Uterus (tissue), 4 donors: ENCODE data around the gene MAVS. TPM values are rescaled to one million over a fixed set of nuclear protein-coding genes. Genes with fewer than 3 reads are reported as not detected.
"Not testable (repeated sequence)": the region's sequence is repeated elsewhere in the genome, so short reads cannot be mapped to it uniquely, and the experiment has no call there.

ENCODE experiments used
- DNase-seq, 2 donors: peaks; one replicate each; pipeline ENCODE4 v3.0.0-alpha.2; 2019 to 2020
- H3K27ac ChIP-seq, 2 donors: fragments of 200-600 bp; sonication (generic); 1 replicate in 1 of 2; 2 replicates in 1 of 2; pipeline ENCODE4 v1.5.1; 2016 to 2018
- H3K27me3 ChIP-seq, 2 donors: fragments of 200-600 bp; sonication (generic); one replicate each; pipeline ENCODE4 v1.5.1; 2018 to 2019; ENCODE audit warnings: control low read depth in 1 of 2
- H3K36me3 ChIP-seq, 2 donors: fragments of 200-600 bp; sonication (generic); one replicate each; pipeline ENCODE4 v1.5.1; 2019; ENCODE audit warnings: control low read depth in 1 of 2
- H3K4me1 ChIP-seq, 2 donors: fragments of 200-600 bp; sonication (generic); one replicate each; pipeline ENCODE4 v1.5.1; 2018 to 2019; ENCODE audit warnings: control low read depth in 1 of 2
- H3K4me3 ChIP-seq, 2 donors: fragments of 200-600 bp; sonication (generic); 1 replicate in 1 of 2; 2 replicates in 1 of 2; pipeline ENCODE4 v1.5.1; 2018 to 2019; ENCODE audit warnings: mild to moderate bottlenecking in 1 of 2
- H3K9me3 ChIP-seq, 2 donors: fragments of 200-600 bp; sonication (generic); one replicate each; pipeline ENCODE4 v1.5.1; 2019; ENCODE audit warnings: control low read depth in 1 of 2
- POLR2A ChIP-seq, 2 donors: fragments of 450-650 bp; IDR thresholded peaks; one replicate each; pipeline ENCODE4 v1.6.1; 2016; ENCODE audit warnings: antibody characterized with exemption in 2 of 2, mild to moderate bottlenecking in 1 of 2, moderate library complexity in 1 of 2
- intact Hi-C: fragments of 100-400 bp; cut with DNase I; formaldehyde crosslinking; loops from one replicate; pipeline ENCODE4 v1.15.1; 2023; ENCODE audit warnings: low total_unique reads
- total RNA-seq, 4 donors: library from RNA; depleted of rRNA in 3 of 4; stranded (reverse); fragments of >200 nt in 3 of 4; gene quantifications; one replicate each; pipeline versions ENCODE4 v1.1.0 to v1.2.4, GENCODE V29; 2014 to 2023
- TF ChIP-seq, protein P1 (sequence below), 4 experiments: fragments of 200-600 bp in 2 of 4; fragments of 450-650 bp in 2 of 4; sonication (generic) in 2 of 4; IDR thresholded peaks; one replicate each; pipeline ENCODE4 v1.5.1; 2016 to 2019; ENCODE audit warnings: antibody characterized with exemption in 4 of 4, mild to moderate bottlenecking in 2 of 4, moderate library complexity in 1 of 4
- donor health status: DM: yes; HTN: yes; CAD: no.

MAVS gene
- total RNA-seq, 4 donors from 2014 or later = 7.4 to 43.2 (median 13.7) TPM

GRCh38 chr20:3823881-3824280 is 22.8 kb upstream of the MAVS start:
- Histone ChIP-seq H3K36me3 (no peaks in the 10 kb centered on the region), H3K27ac (no peak overlapping the region), H3K9me3 (no peaks in the 10 kb centered on the region), H3K27me3 (no peaks in the 10 kb centered on the region), H3K4me3 (no peak overlapping the region), H3K4me1 (peaks cover 0 to 4% of the 10 kb centered on the region in 2 donors)
- TF ChIP-seq POLR2A (IDR thresholded peaks at IDR 0.05) = no peak
- TF ChIP-seq, protein P1, sequence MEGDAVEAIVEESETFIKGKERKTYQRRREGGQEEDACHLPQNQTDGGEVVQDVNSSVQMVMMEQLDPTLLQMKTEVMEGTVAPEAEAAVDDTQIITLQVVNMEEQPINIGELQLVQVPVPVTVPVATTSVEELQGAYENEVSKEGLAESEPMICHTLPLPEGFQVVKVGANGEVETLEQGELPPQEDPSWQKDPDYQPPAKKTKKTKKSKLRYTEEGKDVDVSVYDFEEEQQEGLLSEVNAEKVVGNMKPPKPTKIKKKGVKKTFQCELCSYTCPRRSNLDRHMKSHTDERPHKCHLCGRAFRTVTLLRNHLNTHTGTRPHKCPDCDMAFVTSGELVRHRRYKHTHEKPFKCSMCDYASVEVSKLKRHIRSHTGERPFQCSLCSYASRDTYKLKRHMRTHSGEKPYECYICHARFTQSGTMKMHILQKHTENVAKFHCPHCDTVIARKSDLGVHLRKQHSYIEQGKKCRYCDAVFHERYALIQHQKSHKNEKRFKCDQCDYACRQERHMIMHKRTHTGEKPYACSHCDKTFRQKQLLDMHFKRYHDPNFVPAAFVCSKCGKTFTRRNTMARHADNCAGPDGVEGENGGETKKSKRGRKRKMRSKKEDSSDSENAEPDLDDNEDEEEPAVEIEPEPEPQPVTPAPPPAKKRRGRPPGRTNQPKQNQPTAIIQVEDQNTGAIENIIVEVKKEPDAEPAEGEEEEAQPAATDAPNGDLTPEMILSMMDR (IDR thresholded peaks at IDR 0.05) = no peak
- no peak for DNase-seq
- intact Hi-C loops = loop anchor here (5.0 kb wide), 1 partner anchor 37 kb away; the partner anchor contains the start of gene CENPB

- peaks cover 0 to 4% of the 10 kb centered on the region in 2 donors for H3K4me1 ChIP-seq
- H3K36me3 ChIP-seq = no peaks in the 10 kb centered on the region
- no peak overlapping the region for H3K27ac ChIP-seq
- no peaks in the 10 kb centered on the region for H3K27me3 ChIP-seq
- no peaks in the 10 kb centered on the region for H3K9me3 ChIP-seq
- H3K4me3 ChIP-seq = no peak overlapping the region
- no peak for TF ChIP-seq POLR2A (IDR thresholded peaks at IDR 0.05)
- DNase-seq = no peak
- intact Hi-C loops = no loop called here
Measured at GRCh38 chr20:3825526-3825925, 21.1 kb upstream of the MAVS start.

- no peaks in the 10 kb centered on the region for H3K9me3 ChIP-seq
- DNase-seq = no peak
- intact Hi-C loops = no loop called here
- TF ChIP-seq, protein P1 (IDR thresholded peaks at IDR 0.05) = no peak
- TF ChIP-seq POLR2A (IDR thresholded peaks at IDR 0.05) = no peak
- H3K27ac ChIP-seq = no peak overlapping the region
- H3K36me3 ChIP-seq = no peaks in the 10 kb centered on the region
- peaks cover 0 to 2% of the 10 kb centered on the region in 2 donors for H3K4me1 ChIP-seq
- no peaks in the 10 kb centered on the region for H3K27me3 ChIP-seq
- H3K4me3 ChIP-seq = no peak overlapping the region
Measured at GRCh38 chr20:3826420-3826819, 20.2 kb upstream of the MAVS start.

DNA sequence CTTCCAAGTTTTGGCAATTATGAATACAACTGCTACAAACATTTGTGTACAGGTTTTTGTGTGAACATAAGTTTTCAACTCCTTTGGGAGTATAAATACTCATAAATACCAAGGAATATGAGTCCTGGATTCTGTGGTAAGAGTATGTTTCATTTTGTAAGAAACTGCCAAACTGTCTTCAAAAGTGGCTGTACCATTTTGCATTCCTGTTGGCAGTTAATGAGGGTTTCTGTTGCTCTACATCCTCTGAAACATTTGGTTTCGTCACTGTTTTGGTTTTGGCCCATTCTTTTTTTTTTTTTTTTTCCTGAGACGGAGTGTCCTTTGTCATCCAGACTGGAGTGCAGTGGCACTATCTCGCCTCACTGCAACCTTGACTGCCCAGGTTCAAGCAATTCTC is 17.8 kb upstream of the MAVS start:
- Histone ChIP-seq H3K4me3 (no peak overlapping the region), H3K27ac (no peak overlapping the region), H3K27me3 (no peaks in the 10 kb centered on the region), H3K36me3 (no peaks in the 10 kb centered on the region), H3K9me3 (no peaks in the 10 kb centered on the region), H3K4me1 (no peaks in the 10 kb centered on the region)
- TF ChIP-seq, protein P1 (IDR thresholded peaks at IDR 0.05) = no peak
- TF ChIP-seq POLR2A (IDR thresholded peaks at IDR 0.05) = no peak
- intact Hi-C loops = no loop called here
- no peak for DNase-seq

DNA sequence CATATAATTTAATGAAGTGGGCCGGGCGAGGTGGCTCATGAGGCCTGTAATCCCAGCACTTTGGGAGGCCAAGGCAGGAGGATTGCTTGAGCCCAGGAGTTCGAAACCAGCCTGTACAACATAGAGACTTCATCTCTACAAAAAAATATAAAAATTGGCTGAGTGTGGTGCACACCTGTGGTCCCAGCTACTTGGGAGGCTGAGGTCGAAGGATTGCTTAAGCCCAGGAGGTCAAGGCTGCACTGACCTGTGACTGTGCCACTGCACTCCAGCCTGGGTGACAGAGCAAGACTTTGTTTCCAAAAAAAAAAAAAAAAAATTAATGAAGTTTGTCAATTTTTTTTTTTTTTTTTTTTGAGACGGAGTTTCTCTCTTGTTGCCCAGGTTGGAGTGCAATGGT is 16.7 kb upstream of the MAVS start:
- H3K4me3 ChIP-seq, H3K27ac ChIP-seq, DNase-seq, H3K36me3 ChIP-seq, intact Hi-C loops, H3K27me3 ChIP-seq, H3K4me1 ChIP-seq, H3K9me3 ChIP-seq: not testable (repeated sequence)

DNA sequence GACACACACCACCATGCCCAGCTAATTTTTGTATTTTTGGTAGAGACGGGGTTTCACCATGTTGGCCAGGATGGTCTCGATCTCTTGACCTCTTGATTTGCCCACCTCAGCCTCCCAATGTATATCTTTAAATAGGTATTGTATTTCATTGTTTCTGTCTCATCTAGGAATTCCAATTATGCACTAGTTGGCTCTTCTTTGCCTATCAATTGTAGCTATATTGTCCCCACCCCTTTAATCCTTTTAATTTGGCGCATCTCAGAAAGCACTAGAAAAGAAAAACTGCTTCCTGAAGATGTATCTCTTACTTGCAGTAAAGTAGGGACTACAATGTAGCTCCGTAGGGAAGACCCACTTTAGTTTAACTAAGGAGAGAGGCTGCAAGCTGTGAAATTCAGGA is 10.5 kb upstream of the MAVS start:
- TF ChIP-seq, protein P1 (IDR thresholded peaks at IDR 0.05) = no peak
- TF ChIP-seq POLR2A (IDR thresholded peaks at IDR 0.05) = no peak
- no peaks in the 10 kb centered on the region for H3K36me3 ChIP-seq
- no peak overlapping the region for H3K27ac ChIP-seq
- H3K9me3 ChIP-seq = no peaks in the 10 kb centered on the region
- H3K27me3 ChIP-seq = no peaks in the 10 kb centered on the region
- H3K4me3 ChIP-seq = no peak overlapping the region
- intact Hi-C loops = no loop called here
- no peaks in the 10 kb centered on the region for H3K4me1 ChIP-seq
- DNase-seq = no peak
